GM12873 (cell line): ENCODE measurements around the gene MED15.
A peak's percentile ranks its signal among the peaks of the same experiment; 100 is the strongest.

Experiments used
- TF ChIP-seq, protein P1 (sequence below): IDR thresholded peaks from 2 replicates; pipeline ENCODE4 v1.5.1; 2012; ENCODE audit warnings: low read depth, mild to moderate bottlenecking, moderate library complexity, low read length, control low read depth; ENCODE audit not compliant: insufficient read depth; ENCODE audit errors: missing control alignments

The MED15 gene

GRCh38 chr22:20490183-20490940, 17.0 kb upstream of the MED15 start:
- TF ChIP-seq, protein P1, sequence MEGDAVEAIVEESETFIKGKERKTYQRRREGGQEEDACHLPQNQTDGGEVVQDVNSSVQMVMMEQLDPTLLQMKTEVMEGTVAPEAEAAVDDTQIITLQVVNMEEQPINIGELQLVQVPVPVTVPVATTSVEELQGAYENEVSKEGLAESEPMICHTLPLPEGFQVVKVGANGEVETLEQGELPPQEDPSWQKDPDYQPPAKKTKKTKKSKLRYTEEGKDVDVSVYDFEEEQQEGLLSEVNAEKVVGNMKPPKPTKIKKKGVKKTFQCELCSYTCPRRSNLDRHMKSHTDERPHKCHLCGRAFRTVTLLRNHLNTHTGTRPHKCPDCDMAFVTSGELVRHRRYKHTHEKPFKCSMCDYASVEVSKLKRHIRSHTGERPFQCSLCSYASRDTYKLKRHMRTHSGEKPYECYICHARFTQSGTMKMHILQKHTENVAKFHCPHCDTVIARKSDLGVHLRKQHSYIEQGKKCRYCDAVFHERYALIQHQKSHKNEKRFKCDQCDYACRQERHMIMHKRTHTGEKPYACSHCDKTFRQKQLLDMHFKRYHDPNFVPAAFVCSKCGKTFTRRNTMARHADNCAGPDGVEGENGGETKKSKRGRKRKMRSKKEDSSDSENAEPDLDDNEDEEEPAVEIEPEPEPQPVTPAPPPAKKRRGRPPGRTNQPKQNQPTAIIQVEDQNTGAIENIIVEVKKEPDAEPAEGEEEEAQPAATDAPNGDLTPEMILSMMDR: no peak

DNA sequence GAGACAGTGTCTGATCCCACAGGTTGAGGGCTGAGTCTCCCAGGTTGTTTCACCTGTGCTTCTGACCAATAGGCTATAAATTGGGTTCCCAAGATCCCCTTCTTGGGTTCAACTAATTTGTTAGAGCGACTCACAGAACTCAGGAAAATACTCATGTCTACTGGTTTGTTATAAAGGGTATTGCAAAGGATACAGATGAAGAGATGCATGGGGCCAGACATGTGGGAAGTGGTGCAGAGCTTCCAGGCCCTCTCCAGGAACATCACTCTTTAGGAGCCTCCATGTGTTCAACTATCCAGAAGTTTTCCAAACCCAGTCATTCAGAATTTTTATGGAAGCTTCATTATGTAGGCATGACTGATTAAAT, 16.5 kb upstream of the MED15 start:
- TF ChIP-seq, protein P1: no peak

DNA sequence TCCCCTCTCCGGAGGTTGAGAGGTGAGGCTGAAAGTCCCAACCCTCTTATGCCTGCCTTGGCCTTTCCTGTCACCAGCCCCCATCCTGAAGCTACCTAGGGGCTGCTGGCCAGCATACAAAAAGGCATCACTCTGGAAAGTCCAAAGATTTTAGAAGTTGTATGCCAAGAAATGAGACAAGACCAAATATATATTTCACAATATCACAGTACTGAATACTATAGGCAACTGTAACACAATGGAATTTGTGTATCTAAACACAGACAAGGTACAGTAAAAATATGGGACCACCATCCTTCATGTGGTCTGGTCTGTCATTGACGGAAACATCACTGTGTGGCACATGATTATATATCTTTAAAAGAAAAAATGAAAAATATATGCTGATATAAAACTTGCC, 16.1 kb upstream of the MED15 start:
- TF ChIP-seq, protein P1: no peak

DNA sequence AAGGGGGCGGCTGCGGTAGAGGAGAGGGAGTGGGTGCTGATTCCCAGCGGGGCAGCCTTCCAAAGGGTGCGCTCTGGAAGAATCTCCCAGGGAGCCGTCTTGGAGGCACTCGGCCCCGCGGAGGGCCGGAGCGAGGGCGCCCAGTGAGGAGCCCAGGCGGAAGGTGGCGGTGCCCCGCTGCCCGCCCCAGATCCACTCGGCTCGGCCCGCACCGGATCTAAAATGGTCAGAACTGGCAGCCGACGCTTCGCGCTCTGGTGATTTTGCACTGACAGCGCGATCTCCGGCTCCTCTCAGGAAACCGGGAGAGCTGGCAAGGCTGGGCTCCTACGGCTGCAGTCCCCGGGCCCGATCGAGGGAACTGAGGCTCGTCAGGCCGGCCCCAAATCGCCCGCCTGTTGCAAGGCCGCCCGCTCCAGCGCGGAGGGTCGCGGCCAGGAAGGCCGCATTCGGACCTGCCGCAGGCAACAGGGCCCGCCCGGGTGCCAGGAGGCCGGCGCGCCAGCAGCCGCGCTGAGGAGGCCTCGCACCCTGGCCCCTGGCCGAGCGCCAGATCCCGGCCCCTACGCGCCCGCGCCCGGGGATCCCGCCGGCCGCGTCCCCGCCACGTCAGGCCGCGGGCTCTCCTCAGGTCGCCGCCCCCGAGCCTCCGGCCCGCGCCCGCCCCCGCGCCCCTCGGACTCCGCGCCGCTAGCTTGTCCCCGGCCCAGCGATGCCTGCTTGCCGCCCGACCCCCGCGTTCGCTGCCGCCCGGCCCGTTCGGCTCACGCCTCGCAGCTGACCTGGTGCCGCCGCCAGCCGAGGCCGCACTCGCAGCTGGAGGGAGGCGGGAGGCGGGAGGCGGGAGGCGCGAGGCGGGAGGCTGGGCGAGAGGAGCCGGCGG, 12.2 kb upstream of the MED15 start, which contains the start of gene KLHL22:
TSS of gene KLHL22 (minus strand) at position 818 of the 883 bp plus-strand sequence. CDS start 6,584 bp downstream, outside the sequence.
- TF ChIP-seq, protein P1: no peak

GRCh38 chr22:20495861-20496681, 11.3 kb upstream of the MED15 start:
- TF ChIP-seq, protein P1: peak; percentile 82

- TF ChIP-seq, protein P1: no peak
These were observed 10.0 kb upstream of the MED15 start for GRCh38 chr22:20497426-20497825.
